Hepatocyte (in vitro differentiated cells): ENCODE measurements around the gene MICU1.
A peak's percentile ranks its signal among the peaks of the same experiment; 100 is the strongest.

Experiments used
- CTCF ChIP-seq: fragments of 200-600 bp; sonication (generic); IDR thresholded peaks from 2 replicates; pipeline ENCODE4 v1.5.1; 2016; ENCODE audit warnings: antibody characterized with exemption, mild to moderate bottlenecking; ENCODE audit not compliant: poor library complexity
- EZH2 ChIP-seq: fragments of 200-600 bp; sonication (generic); IDR thresholded peaks from 2 replicates; pipeline ENCODE4 v1.6.1; 2016; ENCODE audit warnings: antibody characterized with exemption, mild to moderate bottlenecking, borderline replicate concordance

GRCh38 chr10:72328045-72328828 lies 297.6 kb downstream of the MICU1 start:
- TF ChIP-seq CTCF = peak; percentile 69
- no peak for TF ChIP-seq EZH2
